GM21737 (cell line): ENCODE measurements around the gene WFDC2.

Experiments
- ATAC-seq: cut with Tn5 transposase; IDR thresholded peaks from one replicate; pipeline ENCODE4 v1.9.1; 2021; ENCODE audit warnings: mild to moderate bottlenecking, moderate library complexity; ENCODE audit not compliant: unreplicated experiment

WFDC2 gene

DNA sequence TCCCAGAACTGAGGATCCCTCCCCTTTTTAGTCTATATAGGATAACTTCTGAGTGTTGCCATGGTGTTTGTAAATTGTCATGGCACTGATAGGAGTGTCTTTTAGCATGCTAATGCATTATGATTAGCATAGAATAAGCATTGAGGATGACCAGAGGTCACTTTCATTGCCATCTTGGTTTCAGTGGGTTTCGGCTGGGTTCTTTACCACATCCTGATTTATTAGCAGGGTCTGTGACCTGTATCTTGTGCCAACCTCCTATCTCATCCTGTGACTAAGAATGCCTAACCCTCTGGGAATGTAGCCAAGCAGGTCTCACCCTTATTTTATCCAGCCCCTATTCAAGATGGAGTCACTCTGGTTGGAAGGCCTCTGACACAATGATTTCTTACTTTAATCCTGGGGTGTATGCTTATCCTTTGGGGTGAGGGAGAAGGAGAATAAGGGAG, 19.6 kb downstream of the WFDC2 start:
- no peak for ATAC-seq

- ATAC-seq: no peak
Measured at GRCh38 chr20:45495501-45495941, 26.0 kb downstream of the WFDC2 start.

DNA sequence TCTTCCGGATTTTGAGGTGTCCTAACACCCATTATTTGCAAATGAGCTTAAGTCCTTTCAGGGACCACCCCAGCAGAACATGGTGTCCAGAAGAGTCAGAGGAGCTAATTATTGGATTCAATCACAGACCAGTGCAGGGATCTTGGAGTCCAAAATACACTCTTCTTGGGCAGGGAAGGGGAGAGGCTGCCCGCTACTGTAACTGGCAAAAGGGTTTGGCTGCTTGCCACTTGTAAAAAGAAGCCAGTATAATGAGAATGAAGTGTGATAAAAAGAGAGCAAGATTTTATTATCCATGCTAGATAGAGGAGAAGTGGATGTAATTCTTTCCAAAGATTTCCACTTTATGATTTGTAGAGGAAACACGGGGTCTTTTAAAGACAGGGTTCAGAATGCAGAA, 26.6 kb downstream of the WFDC2 start:
- ATAC-seq: no peak

DNA sequence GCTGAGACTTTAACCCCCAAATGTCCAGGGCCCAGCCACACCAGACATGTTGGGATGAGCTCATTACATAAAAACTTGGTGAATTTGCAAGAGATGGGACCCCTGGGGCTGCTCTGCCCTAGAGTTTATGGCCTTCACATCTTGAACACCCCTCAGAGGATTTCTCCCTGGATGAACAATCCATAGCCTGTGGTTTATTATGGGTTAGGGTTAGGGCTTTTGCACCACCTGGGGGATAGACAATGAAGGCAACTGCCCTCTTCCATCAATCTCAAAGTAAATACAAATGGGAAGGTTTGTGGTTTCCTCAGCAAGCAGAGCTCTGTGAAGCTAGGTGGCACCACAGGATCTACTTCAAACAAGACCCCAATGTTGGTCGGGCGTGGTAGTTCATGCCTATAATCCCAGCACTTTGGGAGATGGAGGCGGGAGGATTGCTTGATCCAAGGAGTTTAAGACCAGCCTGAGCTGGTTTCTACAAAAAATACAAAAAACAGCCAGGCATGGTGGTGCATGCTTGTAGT, 28.5 kb downstream of the WFDC2 start:
- no peak for ATAC-seq

- no peak for ATAC-seq
Measured at GRCh38 chr20:45500022-45500421, 30.5 kb downstream of the WFDC2 start.

- ATAC-seq: no peak
Measured at GRCh38 chr20:45501600-45501999, 32.0 kb downstream of the WFDC2 start.

DNA sequence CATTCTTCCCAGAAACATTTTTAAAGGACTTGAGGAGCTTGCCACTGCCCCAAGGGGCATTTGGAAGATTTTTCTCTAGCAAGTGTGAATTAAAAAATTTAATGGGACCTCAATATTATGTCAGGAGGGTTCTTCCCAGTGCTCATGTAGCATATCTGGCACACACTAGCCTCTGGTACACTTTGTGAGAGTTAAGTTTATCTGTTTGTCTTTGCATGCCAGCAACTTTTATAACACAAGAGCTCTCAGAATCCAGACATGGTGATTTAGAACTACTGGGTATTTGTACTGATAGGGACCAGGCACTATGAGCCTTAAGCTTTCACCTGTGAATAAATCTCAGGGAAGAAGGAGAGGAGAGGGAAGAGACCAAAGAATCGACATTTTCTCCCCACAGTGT, 33.0 kb downstream of the WFDC2 start:
- no peak for ATAC-seq

DNA sequence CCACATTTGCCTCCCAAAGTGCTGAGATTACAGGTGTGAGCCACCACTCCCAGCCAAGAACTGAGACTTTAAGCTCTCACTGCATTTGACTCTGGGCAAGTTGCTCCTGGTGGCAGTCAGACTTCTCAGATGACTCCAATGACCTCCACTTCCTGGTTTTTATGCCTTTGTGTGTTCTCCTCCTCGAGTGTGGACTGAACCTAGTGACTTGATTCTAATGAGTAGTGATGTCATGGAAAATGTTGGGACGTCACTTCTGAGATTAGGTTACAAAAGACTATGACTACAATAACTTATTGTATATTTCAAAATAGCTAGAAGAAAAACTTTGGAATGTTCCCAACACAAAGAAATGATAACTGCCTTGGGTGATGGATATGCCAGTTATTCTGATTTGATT, 33.9 kb downstream of the WFDC2 start:
- ATAC-seq: no peak

GRCh38 chr20:45506398-45506797, 36.8 kb downstream of the WFDC2 start:
- no peak for ATAC-seq

- ATAC-seq: no peak
Measured at GRCh38 chr20:45507011-45507820, 37.7 kb downstream of the WFDC2 start.

- no peak for ATAC-seq
Measured at GRCh38 chr20:45508068-45508886, 38.7 kb downstream of the WFDC2 start.

- ATAC-seq: no peak
Measured at GRCh38 chr20:45509091-45509490, 39.5 kb downstream of the WFDC2 start.

GRCh38 chr20:45510242-45510862, 40.8 kb downstream of the WFDC2 start:
- ATAC-seq: no peak

DNA sequence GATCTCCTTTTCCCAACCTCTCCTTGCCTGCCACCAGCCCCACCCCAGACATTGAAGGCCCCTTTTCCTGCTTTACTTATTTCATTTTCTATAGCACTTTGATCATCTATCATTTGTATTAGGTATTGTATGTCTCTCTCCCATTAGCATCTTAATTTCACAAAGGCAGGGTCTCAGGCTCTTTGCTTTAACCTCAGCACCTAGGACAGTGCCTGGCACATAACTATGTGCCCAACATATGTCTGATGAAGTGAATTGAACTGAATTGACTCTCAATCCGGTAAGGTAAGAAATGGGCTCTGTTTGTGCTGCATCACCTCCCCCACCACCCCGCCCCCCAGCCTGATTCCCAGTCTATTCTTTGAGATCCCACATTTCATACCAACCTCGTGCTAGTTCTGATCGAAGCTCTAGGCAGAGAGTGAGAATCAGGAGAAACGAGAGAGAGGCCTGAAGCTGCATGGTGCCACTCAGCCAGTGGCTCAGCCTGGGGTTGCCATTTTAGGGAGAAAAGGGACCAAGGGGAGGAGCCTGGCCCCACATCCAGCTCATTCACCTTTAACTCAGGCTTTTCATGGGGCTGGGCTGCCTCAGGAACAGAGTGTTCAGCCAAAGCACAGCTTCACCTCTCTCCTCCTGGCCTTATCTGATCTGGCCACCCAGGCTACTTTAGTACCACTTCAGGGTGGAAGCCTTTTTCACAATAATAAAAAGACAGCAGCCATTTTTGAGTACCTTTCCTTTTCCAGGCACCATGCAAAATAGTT, 45.8 kb downstream of the WFDC2 start, which contains the start of gene SPINT3:
SPINT3 (minus strand) TSS at position 476 of the 767 bp plus-strand sequence; CDS start at position 462, 14 bp downstream.
- ATAC-seq: no peak

DNA sequence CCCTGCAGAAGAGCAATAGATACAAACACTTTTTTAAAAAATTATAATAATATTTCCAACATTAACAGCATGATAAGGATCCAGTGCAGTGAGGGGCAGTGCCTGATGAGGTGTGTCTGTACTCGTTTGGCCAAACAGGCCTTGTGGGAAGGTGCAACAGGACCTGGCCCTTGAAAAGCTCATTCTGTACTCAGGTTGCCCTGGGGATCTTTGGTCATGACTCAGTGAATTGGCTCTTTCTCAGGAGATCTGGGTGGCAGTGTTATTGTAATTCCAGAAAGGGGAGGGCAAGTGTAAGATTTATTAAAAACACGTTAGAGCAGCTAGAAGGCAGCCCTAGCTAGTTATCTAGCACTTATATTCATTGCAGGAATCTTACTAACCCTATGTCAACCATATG, 48.7 kb downstream of the WFDC2 start:
- ATAC-seq: no peak

DNA sequence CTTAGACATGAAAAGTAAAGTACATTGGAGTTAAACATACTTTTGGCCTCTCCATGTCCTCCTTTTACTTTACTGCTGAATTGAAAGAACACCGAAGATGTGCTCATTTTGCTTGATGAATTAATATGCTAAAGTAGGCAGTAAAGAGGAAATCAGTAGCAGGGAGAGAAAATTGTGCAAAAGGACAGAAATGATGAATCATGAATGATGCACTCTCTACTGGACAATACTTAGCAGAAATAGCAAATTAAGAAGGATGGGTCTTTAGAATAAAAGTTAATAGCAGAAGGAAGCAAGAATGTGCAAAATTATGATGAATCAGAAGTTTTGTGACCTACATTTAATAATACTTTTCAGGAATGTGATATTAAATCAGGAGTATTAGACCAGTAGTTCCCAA, 54.3 kb downstream of the WFDC2 start:
- ATAC-seq: no peak

DNA sequence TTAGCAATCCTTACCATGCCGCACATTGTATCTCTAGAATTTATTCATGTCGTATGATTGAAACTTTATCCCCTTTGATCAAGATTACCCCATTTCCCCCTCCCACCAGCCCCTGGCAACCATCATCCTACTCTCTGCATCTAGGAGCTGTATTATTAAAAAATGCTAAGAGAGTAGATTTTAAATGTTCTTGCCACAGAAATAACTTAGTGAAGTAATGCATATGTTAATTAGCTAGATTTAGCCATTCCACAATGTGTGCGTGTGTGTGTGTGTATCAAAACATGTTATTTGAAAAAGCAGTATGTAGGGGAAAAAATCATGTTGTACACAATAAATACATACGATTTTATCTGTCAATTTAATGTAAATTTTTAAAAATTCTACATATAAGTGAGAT, 57.7 kb downstream of the WFDC2 start:
- no peak for ATAC-seq
